ENCODE measurements around the gene PIGU. TPM values are rescaled to one million over a fixed set of nuclear protein-coding genes. Genes with fewer than 3 reads are reported as not detected.

The PIGU gene
- total and polyA plus RNA-seq, 9 of the 15 experiments (the other 6 are each of a cell fraction or from before 2014, with no cell fraction given): 6.5 to 100 (median 28.1) TPM

DNA sequence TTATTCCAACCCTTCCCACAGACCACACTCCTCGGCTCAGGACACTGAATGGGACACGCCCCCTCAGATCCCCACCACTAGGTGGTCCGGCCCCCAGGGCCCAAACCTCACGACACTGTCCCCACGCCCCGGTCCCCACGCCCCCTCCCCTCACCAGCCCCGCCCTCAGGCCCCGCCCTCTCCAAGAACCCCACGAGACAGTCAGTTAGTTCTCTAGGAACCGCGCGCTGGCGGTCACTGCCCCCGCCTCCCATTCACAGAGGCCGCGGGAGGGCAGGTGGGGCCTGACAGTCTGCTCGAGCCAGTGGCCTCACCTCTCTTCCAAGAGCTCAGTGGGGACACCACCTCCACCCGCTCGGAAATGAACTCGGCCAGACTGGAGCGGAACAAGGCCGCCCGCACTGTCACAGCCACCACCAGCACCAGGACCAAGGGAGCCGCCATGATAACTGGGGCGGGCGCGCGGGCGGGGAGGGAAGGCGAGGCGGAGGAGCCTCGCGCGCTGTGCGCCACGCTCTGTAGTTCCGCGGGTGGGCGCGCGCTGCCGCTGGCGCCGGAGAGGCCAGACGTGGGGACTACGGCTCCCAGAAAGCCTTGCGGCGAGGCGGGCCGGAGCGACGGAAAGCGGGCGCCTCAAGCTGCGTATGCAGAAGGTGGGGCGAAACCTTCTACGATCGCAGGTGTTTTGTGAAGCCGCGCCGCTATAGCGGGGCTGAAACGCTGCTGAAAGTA is at the start of gene PIGU (continued):
- TF ChIP-seq ELF1 (tag; IDR thresholded peaks at IDR 0.05): peak; percentile 67; the same call in 1 of the 2 replicates
- TF ChIP-seq KAT7 (CRISPR knock-in tag; IDR thresholded peaks at IDR 0.05; ENCODE audit: borderline replicate concordance): peak; percentile 14; the same call in 1 of the 2 replicates
- peak; percentile 59; the same call in 1 of the 2 replicates for TF ChIP-seq JUND (IDR thresholded peaks at IDR 0.05; ENCODE audit: borderline replicate concordance, low read depth, low read length)
- peak; percentile 18; the same call in 1 of the 3 replicates for TF ChIP-seq JUND (tag; IDR thresholded peaks at IDR 0.05; ENCODE audit: borderline replicate concordance, low read depth, low read length)
- peak; percentile 65; the same call in 1 of the 2 replicates for TF ChIP-seq POLR2AphosphoS2 (IDR thresholded peaks at IDR 0.05; ENCODE audit: low read length)
- peak; percentile 2 for TF ChIP-seq CTCFL (IDR thresholded peaks at IDR 0.05; ENCODE audit: borderline replicate concordance, insufficient read depth, low read depth, low read length, poor library complexity, severe bottlenecking)
- TF ChIP-seq RBM14 (IDR thresholded peaks at IDR 0.05; ENCODE audit: borderline replicate concordance, insufficient read depth, low read depth, low read length): no peak
- TF ChIP-seq ZFX (CRISPR knock-in tag; IDR thresholded peaks at IDR 0.05): peak; percentile 96
- TF ChIP-seq, protein P1, sequence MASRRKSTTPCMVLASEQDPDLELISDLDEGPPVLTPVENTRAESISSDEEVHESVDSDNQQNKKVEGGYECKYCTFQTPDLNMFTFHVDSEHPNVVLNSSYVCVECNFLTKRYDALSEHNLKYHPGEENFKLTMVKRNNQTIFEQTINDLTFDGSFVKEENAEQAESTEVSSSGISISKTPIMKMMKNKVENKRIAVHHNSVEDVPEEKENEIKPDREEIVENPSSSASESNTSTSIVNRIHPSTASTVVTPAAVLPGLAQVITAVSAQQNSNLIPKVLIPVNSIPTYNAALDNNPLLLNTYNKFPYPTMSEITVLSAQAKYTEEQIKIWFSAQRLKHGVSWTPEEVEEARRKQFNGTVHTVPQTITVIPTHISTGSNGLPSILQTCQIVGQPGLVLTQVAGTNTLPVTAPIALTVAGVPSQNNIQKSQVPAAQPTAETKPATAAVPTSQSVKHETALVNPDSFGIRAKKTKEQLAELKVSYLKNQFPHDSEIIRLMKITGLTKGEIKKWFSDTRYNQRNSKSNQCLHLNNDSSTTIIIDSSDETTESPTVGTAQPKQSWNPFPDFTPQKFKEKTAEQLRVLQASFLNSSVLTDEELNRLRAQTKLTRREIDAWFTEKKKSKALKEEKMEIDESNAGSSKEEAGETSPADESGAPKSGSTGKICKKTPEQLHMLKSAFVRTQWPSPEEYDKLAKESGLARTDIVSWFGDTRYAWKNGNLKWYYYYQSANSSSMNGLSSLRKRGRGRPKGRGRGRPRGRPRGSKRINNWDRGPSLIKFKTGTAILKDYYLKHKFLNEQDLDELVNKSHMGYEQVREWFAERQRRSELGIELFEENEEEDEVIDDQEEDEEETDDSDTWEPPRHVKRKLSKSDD (conservative IDR thresholded peaks at IDR 0.05; ENCODE audit: low read length): 0 out of 2 replicates have a peak, but pooled peaks have one; percentile 62
- no peak for TF ChIP-seq KHSRP (IDR thresholded peaks at IDR 0.05)
- TF ChIP-seq ZBTB5 (IDR thresholded peaks at IDR 0.05): no peak
- TF ChIP-seq, protein P2, sequence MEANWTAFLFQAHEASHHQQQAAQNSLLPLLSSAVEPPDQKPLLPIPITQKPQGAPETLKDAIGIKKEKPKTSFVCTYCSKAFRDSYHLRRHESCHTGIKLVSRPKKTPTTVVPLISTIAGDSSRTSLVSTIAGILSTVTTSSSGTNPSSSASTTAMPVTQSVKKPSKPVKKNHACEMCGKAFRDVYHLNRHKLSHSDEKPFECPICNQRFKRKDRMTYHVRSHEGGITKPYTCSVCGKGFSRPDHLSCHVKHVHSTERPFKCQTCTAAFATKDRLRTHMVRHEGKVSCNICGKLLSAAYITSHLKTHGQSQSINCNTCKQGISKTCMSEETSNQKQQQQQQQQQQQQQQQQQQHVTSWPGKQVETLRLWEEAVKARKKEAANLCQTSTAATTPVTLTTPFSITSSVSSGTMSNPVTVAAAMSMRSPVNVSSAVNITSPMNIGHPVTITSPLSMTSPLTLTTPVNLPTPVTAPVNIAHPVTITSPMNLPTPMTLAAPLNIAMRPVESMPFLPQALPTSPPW (CRISPR knock-in tag; IDR thresholded peaks at IDR 0.05): peak; percentile 99
- TF ChIP-seq POLR2G (IDR thresholded peaks at IDR 0.05; ENCODE audit: low read depth, low read length): peak; percentile 93
- peak; percentile 97 for TF ChIP-seq ZNF143 (CRISPR knock-in tag; IDR thresholded peaks at IDR 0.05)
- TF ChIP-seq ZBTB12 (CRISPR knock-in tag; IDR thresholded peaks at IDR 0.05): peak; percentile 97
- peak; percentile 60; the same call in 1 of the 2 replicates for TF ChIP-seq L3MBTL2 (IDR thresholded peaks at IDR 0.05)
- TF ChIP-seq CHD2 (IDR thresholded peaks at IDR 0.05; ENCODE audit: low read depth, low read length): peak; percentile 38; the same call in 1 of the 2 replicates

All from K562 (cell line).